ENCODE measurements around the gene TUT4. TPM values are rescaled to one million over a fixed set of nuclear protein-coding genes. Genes with fewer than 3 reads are reported as not detected.

TUT4 gene
- total and polyA plus RNA-seq, 4 donors: 16.4 to 142 (median 28.5) TPM

DNA sequence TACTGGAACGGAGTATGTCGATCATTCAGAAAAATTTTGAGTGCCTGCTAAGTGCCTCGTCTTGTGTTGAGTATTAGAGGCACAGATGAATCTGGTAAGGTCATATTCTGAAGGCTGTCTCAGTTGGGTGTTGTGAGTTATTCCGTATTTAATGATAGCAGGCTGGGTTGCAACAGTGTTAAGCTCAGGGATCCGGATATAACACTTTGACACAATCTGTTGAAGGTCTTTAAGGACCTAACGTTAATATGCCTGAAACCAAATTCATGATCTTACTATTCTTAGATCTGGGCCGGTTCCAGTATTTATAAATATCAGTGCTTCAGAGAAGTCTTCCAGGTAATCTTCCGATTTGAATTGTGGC, 147.9 kb downstream of the TUT4 start:
- H3K9ac ChIP-seq (ENCODE audit: insufficient read depth in 1 of 2, low read length in 2 of 2): peak overlapping the region; percentile 97 to 99
- H3K36me3 ChIP-seq (ENCODE audit: control insufficient read depth in 4 of 4, insufficient read depth in 4 of 4, low read length in 4 of 4): peaks cover 9 to 18% (median 15%) of the 10 kb centered on the region in 4 donors
- H3K27ac ChIP-seq (ENCODE audit: low read depth in 1 of 2, low read length in 1 of 2): peak overlapping the region; percentile 89 to 93
- no peaks in the 10 kb centered on the region for H3K27me3 ChIP-seq (ENCODE audit: control insufficient read depth in 3 of 3, insufficient read depth in 3 of 3, low read length in 2 of 3)
- peak overlapping the region; percentile 69 for H3K4me3 ChIP-seq
- H3K4me1 ChIP-seq (ENCODE audit: control insufficient read depth in 5 of 5, insufficient read depth in 5 of 5, low read length in 5 of 5): peaks cover 0 to 17% (median 10%) of the 10 kb centered on the region in 5 donors
- ATAC-seq (ENCODE audit: insufficient read depth, low FRiP score) (no peak), DNase-seq (no peak)
- no peak for TF ChIP-seq CTCF (IDR thresholded peaks at IDR 0.05; ENCODE audit: control extremely low read depth, extremely low read depth)
- 2 to 3% methylated on average over 8 of the region's 8 CpGs for WGBS, 2 donors
- H3K9me3 ChIP-seq (ENCODE audit: control insufficient read depth in 4 of 4, insufficient read depth in 3 of 4, low read length in 3 of 4): no peaks in the 10 kb centered on the region

- DNase-seq (peak; percentile 97 to 99 (median 99)), ATAC-seq (ENCODE audit: insufficient read depth, low FRiP score) (peak; percentile 98)
- 0% methylated on average over 57 of the region's 57 CpGs for WGBS, 2 donors
- H3K9ac ChIP-seq (ENCODE audit: insufficient read depth in 1 of 2, low read length in 2 of 2): peak within 1 kb of the TSS; percentile 97 to 99
- no peaks in the 10 kb centered on the region for H3K27me3 ChIP-seq (ENCODE audit: control insufficient read depth in 3 of 3, insufficient read depth in 3 of 3, low read length in 2 of 3)
- no peaks in the 10 kb centered on the region for H3K9me3 ChIP-seq (ENCODE audit: control insufficient read depth in 4 of 4, insufficient read depth in 3 of 4, low read length in 3 of 4)
- peaks cover 0 to 17% (median 10%) of the 10 kb centered on the region in 5 donors for H3K4me1 ChIP-seq (ENCODE audit: control insufficient read depth in 5 of 5, insufficient read depth in 5 of 5, low read length in 5 of 5)
- TF ChIP-seq CTCF (IDR thresholded peaks at IDR 0.05; ENCODE audit: control extremely low read depth, extremely low read depth): peak; percentile 19
- H3K36me3 ChIP-seq (ENCODE audit: control insufficient read depth in 4 of 4, insufficient read depth in 4 of 4, low read length in 4 of 4): peaks cover 8 to 16% (median 14%) of the 10 kb centered on the region in 4 donors
- H3K4me3 ChIP-seq: peak within 1 kb of the TSS; percentile 73
- H3K27ac ChIP-seq (ENCODE audit: low read depth in 1 of 2, low read length in 1 of 2): peak within 1 kb of the TSS; percentile 89 to 93
These were observed 148.5 kb downstream of the TUT4 start, which contains the start of the genes ORC1 and PRPF38A for GRCh38 chr1:52404116-52404974. ORC1 (minus strand) TSS chr1:52404423; CDS start chr1:52402223, 2,200 bp downstream. PRPF38A (plus strand) TSS chr1:52404602; CDS start chr1:52404750, 148 bp downstream.

GRCh38 chr1:52403566-52404115, 149.3 kb downstream of the TUT4 start:
- peak; percentile 19 for ATAC-seq (ENCODE audit: insufficient read depth, low FRiP score)
- no peaks in the 10 kb centered on the region for H3K27me3 ChIP-seq (ENCODE audit: control insufficient read depth in 3 of 3, insufficient read depth in 3 of 3, low read length in 2 of 3)
- H3K4me1 ChIP-seq (ENCODE audit: control insufficient read depth in 5 of 5, insufficient read depth in 5 of 5, low read length in 5 of 5): peaks cover 0 to 17% (median 10%) of the 10 kb centered on the region in 5 donors
- peak overlapping the region in 1 of 2 donors; percentile 83 for H3K9ac ChIP-seq (ENCODE audit: insufficient read depth in 1 of 2, low read length in 2 of 2)
- peak overlapping the region; percentile 0 to 59 for H3K27ac ChIP-seq (ENCODE audit: low read depth in 1 of 2, low read length in 1 of 2)
- 1% methylated on average over 16 of the region's 16 CpGs for WGBS, 2 donors
- peak overlapping the region; percentile 73 for H3K4me3 ChIP-seq
- TF ChIP-seq CTCF (IDR thresholded peaks at IDR 0.05; ENCODE audit: control extremely low read depth, extremely low read depth): no peak
- peaks cover 4 to 11% (median 10%) of the 10 kb centered on the region in 4 donors for H3K36me3 ChIP-seq (ENCODE audit: control insufficient read depth in 4 of 4, insufficient read depth in 4 of 4, low read length in 4 of 4)
- DNase-seq: peak in 2 of 3 donors; percentile 32 to 46
- H3K9me3 ChIP-seq (ENCODE audit: control insufficient read depth in 4 of 4, insufficient read depth in 3 of 4, low read length in 3 of 4): no peaks in the 10 kb centered on the region

Data from lung (tissue), 12 donors.